ENCODE data around the gene SNRPN.
"Not testable (repeated sequence)": the region's sequence is repeated elsewhere in the genome, so short reads cannot be mapped to it uniquely, and the experiment has no call there.

Gene SNRPN

GRCh38 chr15:24954783-24955530, at the start of gene SNRPN, which contains the start of gene SNURF:
TSS of gene SNRPN (plus strand) at chr15:24954987. CDS start at chr15:24974454, 19,467 bp downstream.
TSS of gene SNURF (plus strand) at chr15:24954987. CDS start at chr15:24955049, 62 bp downstream.
- peak; percentile 62 to 76 (median 71) for DNase-seq

DNA sequence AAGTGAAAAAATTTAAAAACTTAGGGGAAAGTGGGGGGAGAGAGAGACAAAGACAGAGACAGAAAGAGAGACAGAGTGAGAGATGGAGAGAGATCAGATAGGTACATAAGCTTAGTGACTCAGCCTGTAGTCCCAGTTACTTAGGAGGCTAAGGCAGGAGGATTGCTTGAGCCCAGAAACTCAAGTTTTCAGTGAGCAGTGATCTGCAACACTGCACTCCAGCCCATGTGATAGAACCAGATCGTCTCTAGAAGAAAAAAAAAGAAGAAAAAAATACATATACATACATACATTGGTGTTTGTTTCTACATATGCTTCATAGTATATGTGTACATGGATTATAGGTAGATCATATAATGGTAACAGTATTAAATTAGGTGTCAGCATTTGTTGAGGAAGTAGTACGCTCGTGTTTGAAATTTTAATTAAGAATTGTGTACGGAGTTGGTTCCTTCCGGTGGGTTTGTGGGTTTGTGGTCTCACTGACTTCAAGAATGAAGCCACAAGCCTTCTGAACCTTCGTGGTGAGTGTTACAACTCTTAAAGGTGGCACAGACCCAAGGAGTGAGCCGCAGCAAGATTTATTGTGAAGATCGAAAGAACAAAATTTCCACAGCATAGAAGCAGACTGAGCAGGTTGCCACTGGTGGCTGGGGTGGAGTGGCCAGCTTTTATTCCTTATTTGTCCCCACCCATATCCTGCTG, 38.3 kb upstream of the SNRPN start:
- DNase-seq, result no peak

GRCh38 chr15:24917431-24917830, 37.4 kb upstream of the SNRPN start:
- no peak for DNase-seq

DNA sequence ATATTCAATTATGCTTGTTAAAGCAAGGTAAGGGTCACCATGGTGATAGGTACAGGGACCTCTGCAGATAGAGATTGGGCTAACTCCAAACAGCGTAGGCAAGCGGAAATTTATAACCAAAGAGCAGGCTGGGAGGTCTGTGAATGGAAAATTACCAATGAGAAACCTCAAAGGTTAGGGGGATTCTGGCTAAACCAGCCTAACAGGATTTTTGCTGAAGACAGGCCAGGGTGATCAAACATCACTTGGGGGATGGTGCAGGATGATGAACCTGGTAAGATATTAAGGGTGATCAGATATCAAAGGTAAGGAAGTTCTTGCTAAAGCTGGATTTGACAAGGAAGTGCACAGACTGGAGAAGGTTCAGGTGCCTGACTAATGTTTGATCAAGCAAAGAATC, 35.3 kb upstream of the SNRPN start:
- no peak for DNase-seq

DNA sequence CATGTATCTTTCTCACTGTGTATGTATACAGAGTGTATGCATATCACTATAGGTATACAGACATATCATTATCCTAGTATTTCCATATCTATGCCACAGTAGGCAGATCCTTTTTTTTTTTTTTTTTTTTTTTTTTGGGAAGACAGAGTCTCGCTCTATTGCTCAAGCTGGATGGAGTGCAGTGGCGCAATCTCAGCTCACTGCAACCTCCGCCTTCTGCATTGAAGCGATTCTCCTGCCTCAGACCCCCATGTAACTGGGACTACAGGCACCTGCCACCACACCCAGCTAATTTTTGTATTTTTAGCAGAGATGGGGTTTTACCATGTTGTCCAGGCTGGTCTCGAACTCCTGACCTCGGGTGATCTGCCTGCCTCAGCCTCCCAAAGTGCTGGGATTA, 32.0 kb upstream of the SNRPN start:
- not testable (repeated sequence) for DNase-seq

DNA sequence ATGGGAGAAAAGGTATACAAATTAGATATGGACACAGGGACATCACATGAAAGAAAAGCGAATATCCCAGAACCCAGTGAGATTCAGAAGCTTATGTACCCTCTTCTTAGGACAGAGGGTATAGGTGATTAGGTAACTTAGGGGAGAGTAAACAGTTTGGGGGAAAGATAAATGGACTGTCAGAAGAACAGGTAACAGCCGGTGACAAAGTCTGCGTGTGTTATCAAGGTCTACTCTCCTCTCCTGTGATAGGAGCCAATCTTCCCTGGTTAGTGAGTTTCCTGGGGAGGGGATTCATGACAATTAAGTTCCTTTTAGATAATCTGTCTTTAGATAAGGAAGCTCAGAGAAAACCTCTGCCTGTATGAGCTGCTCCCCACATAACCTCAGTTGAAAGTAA, 30.6 kb upstream of the SNRPN start:
- no peak for DNase-seq

DNA sequence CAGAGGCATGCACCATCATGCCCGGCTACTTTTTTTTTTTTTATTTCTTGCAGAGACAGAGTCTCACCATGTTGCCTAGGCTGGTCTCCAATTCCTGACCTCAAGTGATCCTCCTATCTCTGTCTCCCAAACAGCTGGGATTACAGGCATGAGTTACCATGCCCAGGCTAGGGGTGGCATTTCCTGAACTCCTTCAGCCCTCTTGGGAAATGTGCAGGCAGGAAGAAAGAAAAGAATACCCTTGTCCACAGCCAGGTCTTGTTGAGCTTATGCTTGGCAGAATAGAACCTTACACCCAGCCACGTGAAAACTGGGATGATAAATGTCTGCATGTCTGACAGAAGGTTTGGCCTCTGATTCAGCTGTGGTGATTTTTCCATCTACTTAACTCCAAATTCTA, 30.2 kb upstream of the SNRPN start:
- DNase-seq, result no peak

- not testable (repeated sequence) for DNase-seq
These were observed 22.7 kb upstream of the SNRPN start for GRCh38 chr15:24931874-24932732.

DNA sequence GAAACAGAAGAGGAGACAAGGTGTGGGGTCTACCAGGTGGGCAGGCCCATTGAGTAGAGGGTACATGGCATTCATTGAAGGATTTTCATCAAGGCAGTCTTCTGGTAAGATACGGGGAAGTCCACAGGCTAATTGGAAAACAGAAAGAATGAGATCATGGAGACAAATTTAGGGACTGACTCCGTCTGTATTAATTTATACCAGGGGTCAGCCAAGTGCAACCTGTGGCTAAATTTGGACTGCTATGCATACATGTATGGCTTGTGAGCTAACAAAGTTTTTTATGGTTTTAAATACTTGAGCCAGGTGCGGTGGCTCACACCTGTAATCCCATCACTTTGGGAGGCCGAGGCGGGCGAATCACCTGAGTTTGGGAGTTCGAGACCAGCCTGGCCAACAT, 21.1 kb upstream of the SNRPN start:
- no peak for DNase-seq

DNA sequence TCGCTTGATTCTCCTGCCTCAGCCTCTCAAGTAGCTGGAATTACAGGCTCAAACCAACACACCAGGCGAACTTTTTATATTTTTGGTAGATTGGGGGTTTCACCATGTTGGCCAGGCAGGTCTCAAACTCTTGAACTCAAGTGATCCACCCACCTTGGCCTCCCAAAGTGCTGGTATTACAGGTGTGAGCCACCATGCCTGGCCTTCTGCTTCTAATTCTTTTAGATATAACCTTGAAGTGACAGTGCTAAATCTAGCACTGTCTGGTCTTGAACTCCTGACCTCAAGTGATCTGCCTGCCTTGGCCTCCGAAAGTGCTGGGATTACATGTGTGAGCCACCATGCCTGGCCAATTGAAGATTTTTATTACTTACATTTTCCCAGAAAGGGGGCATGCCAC, 16.6 kb upstream of the SNRPN start:
- DNase-seq, result not testable (repeated sequence)

DNA sequence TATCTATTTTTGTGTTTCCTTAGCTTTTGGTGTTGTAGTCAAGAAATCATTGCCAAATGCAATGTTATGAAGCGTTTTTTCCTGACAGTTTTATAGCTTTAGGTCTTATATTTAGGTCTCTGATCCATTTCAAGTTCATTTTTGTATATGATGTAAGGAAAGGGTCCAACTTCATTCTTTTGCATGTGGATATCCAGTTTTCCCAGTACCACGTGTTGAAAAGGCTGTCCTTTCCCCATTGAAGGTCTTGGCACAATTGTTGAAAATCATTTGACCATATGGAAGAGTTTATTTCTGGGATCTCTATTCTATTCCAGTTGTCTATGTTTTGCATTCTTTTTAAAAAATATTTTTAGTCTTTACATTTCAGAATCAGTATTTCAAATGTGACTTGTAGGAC, 14.6 kb upstream of the SNRPN start:
- DNase-seq, result no peak

GRCh38 chr15:24943361-24943760, 11.4 kb upstream of the SNRPN start:
- no peak for DNase-seq

GRCh38 chr15:24944954-24945353, 9.8 kb upstream of the SNRPN start:
- no peak for DNase-seq

DNA sequence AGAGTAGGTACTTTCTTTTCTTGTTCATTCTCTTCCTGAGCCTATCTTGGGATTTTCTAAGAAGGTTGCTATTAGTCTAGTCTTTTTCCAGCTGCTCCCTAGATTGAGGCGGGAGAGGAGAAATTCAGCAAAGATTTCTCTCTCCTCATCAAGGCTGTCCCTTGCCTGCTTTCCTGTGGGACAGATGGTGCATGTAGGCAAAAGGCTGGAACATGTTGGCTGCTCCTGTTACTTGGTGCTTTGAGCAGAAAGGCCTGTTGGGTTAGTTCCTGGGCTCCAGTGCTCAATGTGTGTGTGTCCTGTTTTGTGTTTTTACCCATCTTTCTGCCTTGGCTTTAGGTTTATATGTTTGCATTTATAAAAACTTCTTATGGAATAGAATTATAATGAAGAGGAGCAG, 9.1 kb upstream of the SNRPN start:
- DNase-seq, result no peak

GRCh38 chr15:24948495-24948894, 6.3 kb upstream of the SNRPN start:
- DNase-seq, result no peak

DNA sequence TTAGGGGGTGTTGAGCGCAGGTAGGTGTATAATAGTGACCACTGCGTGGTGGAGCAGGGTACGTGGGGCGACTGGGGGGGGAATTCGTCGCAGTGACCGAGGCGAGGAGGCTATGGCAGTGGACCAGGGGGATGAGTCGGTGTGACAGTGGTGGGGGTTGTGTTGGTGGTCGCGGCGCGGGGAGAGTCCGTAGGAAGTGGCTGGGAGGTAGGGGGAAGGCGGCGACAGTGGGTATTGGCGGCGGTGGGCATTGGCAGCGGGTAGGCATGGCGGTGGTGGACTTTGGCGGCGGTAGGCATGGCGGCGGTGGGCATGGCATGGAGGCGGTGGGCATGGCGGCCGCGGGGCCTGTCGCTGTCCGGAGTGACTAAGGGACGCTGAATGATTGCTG, 739 bp downstream of the SNRPN start:
- peak in 2 of 3 donors; percentile 1 for DNase-seq

DNA sequence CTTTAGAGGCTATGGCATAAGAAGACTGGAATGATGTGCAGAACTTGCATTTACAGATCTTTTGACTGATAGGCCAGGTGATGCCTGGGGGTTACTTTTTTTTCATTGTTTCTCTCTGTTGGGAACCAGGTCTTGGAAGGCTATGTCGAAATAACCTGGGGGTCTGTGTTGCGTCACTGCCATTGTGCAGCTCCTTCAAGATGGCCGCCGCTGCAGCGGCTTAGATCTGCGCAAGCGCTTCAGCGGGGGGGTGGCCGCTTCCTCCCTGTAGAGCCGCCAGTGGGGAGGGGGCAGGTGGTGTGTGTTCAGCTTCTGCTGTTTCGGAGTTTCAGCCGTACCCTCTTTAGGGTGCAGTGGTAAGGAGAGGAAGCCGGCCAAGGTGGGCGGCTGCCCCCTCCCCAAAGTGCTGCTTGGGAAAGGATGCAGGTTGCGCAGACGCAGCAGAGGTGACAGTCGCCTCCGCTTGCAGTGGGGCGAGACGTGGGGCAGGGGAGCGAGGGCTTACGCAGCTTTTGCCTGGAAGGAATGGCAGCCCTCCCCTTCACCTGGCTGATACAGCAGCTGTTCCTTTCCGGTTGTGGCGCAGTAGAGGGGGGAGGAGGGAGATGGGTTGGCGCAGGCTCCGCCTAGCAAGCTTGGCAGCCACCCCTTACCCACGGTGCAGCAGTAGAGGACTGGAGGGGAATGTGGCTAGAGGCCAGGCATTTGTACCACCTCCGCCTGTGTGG, 1.5 kb downstream of the SNRPN start:
- DNase-seq, result peak; percentile 44 to 72 (median 62)

DNA sequence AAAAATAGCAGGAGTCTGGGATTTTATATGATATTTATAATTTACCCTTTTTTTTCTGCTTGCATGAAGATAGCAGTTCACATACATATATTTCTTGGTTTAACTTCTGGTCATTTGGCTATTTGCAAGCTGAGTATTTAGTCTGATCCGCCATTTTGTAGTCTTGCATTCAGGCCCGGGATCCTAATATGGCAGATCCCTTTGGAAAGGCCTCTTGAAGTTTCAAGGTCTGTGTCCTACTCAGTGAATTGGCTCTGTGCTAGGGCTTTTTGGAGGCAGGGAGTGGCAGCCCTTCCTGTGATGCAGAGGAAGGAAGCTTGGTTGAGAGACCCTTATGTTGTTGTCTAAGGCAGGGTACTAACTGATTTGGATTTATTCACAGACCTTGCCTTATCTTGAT, 2.9 kb downstream of the SNRPN start:
- no peak for DNase-seq

DNA sequence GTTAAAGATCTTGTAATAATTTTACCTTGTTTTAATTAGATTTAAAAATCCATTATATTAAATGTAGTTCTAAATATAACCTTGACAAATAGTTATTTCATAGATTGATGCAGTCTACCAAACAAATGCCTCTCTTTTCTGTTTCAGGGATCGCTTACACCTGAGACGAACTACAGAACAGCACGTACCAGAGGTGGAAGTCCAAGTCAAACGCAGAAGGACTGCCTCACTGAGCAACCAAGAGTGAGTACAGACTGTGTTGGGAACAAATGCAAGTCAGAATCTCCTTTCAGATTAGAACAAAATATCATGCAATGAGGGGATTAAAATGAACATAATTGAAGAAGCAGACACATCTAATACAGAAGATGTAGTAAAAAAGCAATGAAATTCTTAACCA, 7.2 kb downstream of the SNRPN start:
- no peak for DNase-seq

DNA sequence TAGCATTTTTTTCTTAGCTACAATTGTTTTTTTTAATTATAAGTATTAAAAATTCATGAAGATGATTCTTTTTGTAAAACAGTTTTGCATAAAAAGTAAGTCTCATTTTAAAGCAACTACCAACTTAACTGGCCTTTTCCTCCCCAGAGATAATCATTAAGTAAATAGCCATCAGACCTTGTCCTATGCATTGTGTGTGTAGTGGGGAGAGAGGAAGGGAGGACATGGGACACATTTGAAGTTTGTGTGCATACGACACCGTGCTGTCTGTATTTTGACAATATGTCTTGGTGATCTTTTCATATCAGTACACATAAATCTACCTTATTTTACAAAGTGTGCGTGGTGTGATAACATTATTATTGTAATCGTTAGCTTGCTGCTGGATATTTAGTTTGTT, 8.1 kb downstream of the SNRPN start:
- no peak for DNase-seq

GRCh38 chr15:24966364-24967103, 11.7 kb downstream of the SNRPN start:
- DNase-seq, result no peak

DNA sequence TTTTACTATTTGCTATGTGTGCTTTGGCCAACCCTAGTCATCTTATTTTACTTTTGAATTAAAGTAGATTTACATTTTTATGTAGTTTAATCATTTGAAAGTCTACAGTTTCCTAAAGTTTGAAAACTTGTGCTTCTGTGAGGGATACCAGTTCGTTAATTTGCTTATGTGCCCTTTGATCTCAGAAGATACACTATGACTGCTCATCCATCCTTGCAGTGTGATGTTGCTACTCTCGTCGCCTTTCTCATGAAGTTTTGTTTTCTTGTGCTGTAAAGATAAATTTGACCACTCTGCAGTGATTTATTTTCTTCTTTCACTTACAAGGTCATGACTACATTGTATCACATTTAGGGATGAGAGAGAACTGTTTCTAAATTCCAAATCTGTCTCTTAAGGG, 16.3 kb downstream of the SNRPN start:
- DNase-seq, result no peak

Data from suppressor macrophage treated with lipopolysaccharide for 1 hour (primary cell).